ENCODE results near the gene UGT1A5.
"Not testable (repeated sequence)": the region's sequence is repeated elsewhere in the genome, so short reads cannot be mapped to it uniquely, and the experiment has no call there.

DNA sequence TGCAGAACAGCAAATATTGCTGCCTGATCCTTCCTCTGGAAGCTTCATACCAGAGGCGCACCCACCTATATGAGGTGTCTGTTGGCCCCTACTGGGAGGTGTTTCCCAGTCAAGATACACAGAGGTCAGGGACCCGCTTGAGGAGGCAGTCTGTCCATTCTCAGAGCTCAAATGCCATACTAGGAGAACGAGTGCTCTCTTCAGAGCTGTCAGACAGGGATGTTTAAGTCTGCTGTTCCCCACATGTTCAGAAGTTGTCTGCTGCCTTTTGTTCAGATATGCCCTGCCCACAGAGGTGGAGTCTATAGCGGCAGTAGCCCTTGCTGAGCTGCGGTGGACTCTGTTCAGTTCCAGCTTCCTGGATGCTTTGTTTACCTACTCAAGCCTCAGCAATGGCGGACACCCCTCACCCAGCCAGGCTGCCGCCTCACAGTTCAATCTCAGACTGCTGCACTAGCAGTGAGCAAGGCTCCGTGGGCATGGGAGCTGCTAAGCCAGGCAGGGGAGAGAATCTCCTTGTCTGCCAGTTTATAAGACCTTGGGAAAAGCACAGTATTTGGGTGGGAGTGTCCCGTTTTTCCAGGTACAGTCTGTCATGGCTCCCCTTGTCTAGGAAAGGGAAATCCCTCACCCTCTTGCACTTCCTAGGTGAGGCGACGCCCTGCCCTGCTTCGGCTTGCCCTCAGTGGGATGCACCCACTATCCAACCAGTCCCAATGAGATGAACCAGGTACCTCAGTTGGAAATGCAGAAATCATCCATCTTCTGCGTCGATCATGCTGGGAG is 24.4 kb downstream of the UGT1A5 start:
- TF ChIP-seq, protein P1, sequence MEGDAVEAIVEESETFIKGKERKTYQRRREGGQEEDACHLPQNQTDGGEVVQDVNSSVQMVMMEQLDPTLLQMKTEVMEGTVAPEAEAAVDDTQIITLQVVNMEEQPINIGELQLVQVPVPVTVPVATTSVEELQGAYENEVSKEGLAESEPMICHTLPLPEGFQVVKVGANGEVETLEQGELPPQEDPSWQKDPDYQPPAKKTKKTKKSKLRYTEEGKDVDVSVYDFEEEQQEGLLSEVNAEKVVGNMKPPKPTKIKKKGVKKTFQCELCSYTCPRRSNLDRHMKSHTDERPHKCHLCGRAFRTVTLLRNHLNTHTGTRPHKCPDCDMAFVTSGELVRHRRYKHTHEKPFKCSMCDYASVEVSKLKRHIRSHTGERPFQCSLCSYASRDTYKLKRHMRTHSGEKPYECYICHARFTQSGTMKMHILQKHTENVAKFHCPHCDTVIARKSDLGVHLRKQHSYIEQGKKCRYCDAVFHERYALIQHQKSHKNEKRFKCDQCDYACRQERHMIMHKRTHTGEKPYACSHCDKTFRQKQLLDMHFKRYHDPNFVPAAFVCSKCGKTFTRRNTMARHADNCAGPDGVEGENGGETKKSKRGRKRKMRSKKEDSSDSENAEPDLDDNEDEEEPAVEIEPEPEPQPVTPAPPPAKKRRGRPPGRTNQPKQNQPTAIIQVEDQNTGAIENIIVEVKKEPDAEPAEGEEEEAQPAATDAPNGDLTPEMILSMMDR (IDR thresholded peaks at IDR 0.05) = not testable (repeated sequence)
- not testable (repeated sequence) for TF ChIP-seq POLR2A (IDR thresholded peaks at IDR 0.05)
